Skeletal muscle satellite cell (primary cell): Measurements from ENCODE around the gene HAGH.

Experiments
- H3K27me3 ChIP-seq: 2 replicates; pipeline ENCODE4 v1.7.0; 2013; ENCODE audit warnings: low read length; ENCODE audit not compliant: control insufficient read depth, insufficient read depth
- H3K36me3 ChIP-seq: 2 replicates; pipeline ENCODE4 v1.7.0; 2013; ENCODE audit warnings: mild to moderate bottlenecking, control low read depth, low read length; ENCODE audit not compliant: insufficient read depth
- H3K4me1 ChIP-seq: 2 replicates; pipeline ENCODE4 v1.7.0; 2013; ENCODE audit warnings: low read length; ENCODE audit not compliant: control insufficient read depth, insufficient read depth
- H3K4me2 ChIP-seq: 2 replicates; pipeline ENCODE4 v1.7.0; 2013; ENCODE audit warnings: mild to moderate bottlenecking, low read length
- H3K4me3 ChIP-seq: 2 replicates; pipeline ENCODE4 v1.7.0; 2013; ENCODE audit warnings: low read length
- H3K9ac ChIP-seq: 2 replicates; pipeline ENCODE4 v1.7.0; 2013; ENCODE audit warnings: mild to moderate bottlenecking, low read depth, low read length, moderate library complexity
- H3K9me3 ChIP-seq: replicated peaks from 2 replicates; pipeline ENCODE4 v1.7.0; 2013; ENCODE audit warnings: mild to moderate bottlenecking, control low read depth, low read length

HAGH gene

GRCh38 chr16:1760911-1761310 is 65.7 kb downstream of the HAGH start:
- Histone ChIP-seq H3K9me3 (no peaks in the 10 kb centered on the region), H3K4me1 (no peaks in the 10 kb centered on the region), H3K4me3 (no peak overlapping the region), H3K36me3 (peaks cover 62% of the 10 kb centered on the region), H3K4me2 (no peak overlapping the region), H3K9ac (no peak overlapping the region), H3K27me3 (no peaks in the 10 kb centered on the region)

DNA sequence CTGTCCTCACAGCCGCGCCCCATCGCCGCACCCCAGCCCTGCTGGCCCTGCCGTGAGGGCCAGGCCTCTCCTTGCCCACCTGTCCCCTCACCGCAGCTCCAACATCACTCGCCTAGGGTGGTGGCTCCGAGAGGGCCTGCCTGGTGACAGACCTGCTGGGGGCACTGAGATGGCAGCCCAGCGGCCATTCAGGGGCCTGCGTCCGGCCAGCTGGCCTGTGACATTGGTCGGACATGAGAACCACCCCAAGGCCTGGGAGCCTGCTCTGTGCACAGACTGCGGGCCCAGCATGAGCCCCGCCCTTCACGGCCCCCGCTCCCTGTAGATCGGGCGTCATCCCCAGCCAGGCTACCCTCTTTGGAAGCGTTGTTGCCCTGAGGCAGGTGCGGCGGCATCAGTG is 67.1 kb downstream of the HAGH start:
- Histone ChIP-seq H3K4me2 (no peak overlapping the region), H3K36me3 (peaks cover 56% of the 10 kb centered on the region), H3K9ac (no peak overlapping the region), H3K9me3 (no peaks in the 10 kb centered on the region), H3K27me3 (no peaks in the 10 kb centered on the region), H3K4me3 (no peak overlapping the region), H3K4me1 (no peaks in the 10 kb centered on the region)

- Histone ChIP-seq H3K36me3 (peaks cover 50% of the 10 kb centered on the region), H3K4me1 (no peaks in the 10 kb centered on the region)
These were observed 67.7 kb downstream of the HAGH start for GRCh38 chr16:1758923-1759322.

DNA sequence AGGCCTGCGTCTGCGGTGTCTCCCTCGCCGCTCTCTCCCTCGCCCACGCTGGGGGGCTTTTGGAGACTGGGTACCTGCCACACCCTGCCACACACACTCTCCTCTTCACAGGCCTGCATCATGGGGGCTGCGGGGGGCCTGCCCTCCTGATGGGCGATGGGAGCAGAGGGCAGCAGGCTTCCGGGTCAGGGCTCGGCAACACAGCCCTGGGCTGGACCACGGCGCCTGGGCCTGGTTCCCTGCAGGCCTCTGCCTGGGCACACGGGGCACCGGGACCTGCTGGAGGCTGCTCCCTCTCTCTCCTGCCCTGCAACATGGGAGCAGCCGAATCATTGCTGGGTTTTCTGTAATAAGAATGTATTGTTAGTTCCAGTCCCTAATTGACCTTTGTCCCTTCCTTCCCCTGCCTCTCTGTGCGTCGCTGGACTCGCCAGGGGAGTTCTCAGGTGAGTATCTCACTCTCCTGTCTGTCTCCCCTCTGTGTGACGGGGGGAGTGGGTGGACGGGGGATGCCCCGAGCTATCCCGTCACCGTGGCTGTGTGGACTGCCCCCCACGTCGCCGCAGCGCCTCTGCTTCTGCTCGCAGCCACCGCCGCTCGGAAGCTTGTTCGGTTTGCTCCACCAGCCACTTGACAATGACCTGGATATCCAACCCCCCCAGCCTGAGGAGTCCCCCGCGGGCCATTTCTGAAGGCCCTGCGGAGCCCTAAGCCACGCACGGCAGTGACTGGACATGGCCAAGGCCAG is 68.7 kb downstream of the HAGH start:
- Histone ChIP-seq H3K4me3 (no peak overlapping the region), H3K9me3 (no peaks in the 10 kb centered on the region), H3K36me3 (peaks cover 44% of the 10 kb centered on the region), H3K27me3 (no peaks in the 10 kb centered on the region), H3K4me1 (no peaks in the 10 kb centered on the region), H3K4me2 (no peak overlapping the region), H3K9ac (no peak overlapping the region)

More at GRCh38 chr16:1758923-1759322, 67.7 kb downstream of the HAGH start:
- Histone ChIP-seq H3K9ac (no peak overlapping the region), H3K9me3 (no peaks in the 10 kb centered on the region), H3K4me3 (no peak overlapping the region), H3K4me2 (no peak overlapping the region), H3K27me3 (no peaks in the 10 kb centered on the region)
